T-helper 1 cell treated with Interleukin-12 subunit alpha and Interleukin-12 subunit beta and Interleukin-4 antibody, amounts not matched to agents 30 ng/mL and 1 ng/mL, for 36 hours (primary cell): Measurements from ENCODE around the gene RBFA. TPM values are rescaled to one million over a fixed set of nuclear protein-coding genes. Genes with fewer than 3 reads are reported as not detected.

Source experiments
- intact Hi-C: fragments of 100-400 bp; cut with micrococcal nuclease; formaldehyde crosslinking; loops from one replicate; pipeline ENCODE4 v1.15.1; 2024
- total RNA-seq: library from RNA; stranded (reverse); gene quantifications from 2 replicates; pipeline ENCODE4 v1.2.3, GENCODE V29; 2022

The RBFA gene
- total RNA-seq, 1 donor from 2014 or later, result 20.8 TPM

DNA sequence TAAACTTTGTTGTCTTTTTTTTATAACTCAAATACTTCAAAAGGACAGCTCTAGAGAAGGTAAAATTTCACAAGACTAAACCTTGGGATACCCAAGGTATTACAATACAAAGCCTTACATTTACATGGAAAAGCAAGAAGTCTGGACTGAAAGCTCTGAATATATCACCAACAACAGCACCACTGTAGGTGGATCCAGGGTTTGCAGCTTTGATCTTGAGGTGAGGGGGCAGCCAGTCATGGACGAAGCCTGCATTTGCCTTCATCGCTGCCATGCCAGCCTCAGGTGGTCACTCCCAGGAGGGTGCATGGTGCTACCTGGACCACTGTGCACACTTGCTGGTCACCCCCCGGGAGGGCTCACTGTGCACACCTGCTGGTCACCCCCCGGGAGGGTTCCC, 36.6 kb downstream of the RBFA start:
- intact Hi-C loops, result no loop called here

DNA sequence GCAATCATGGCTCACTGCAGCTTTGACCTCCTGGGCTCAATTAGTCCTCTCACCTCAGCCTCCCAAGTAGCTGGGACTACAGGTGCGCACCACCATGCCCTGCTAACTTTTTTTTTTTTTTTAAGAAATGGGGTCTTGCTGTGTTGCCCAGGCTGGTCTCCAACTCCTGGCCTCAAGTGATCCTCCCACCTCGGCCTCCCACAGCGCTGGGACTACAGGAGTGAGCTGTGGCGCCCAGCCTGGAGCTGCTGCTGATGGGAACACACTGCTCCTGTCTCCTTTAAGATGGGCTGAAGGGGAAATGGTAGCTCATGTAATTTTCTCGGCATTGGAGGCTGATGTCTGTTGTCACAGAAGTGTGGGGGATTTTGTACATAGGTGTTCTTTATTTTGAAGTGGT, 39.9 kb downstream of the RBFA start:
- intact Hi-C loops, result no loop called here

DNA sequence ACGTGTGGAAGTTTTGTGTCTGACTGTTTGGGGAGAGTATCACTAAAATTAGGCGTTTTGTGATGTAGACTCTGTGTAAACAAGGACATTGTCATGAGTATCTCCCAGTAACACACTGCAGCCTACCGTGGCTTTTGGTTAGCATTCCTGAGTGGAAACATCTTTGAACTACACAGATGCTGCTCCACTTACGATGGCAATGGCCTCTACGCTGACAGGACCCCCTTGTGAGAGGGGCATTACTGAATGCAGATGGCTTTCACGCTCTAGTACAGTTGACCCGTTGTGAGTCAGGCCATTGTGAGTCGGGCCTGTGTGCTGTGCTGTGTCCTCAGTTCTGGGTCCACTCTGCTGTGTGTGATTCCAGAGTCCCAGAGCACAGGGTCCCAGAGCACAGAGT, 40.5 kb downstream of the RBFA start:
- intact Hi-C loops, result no loop called here

DNA sequence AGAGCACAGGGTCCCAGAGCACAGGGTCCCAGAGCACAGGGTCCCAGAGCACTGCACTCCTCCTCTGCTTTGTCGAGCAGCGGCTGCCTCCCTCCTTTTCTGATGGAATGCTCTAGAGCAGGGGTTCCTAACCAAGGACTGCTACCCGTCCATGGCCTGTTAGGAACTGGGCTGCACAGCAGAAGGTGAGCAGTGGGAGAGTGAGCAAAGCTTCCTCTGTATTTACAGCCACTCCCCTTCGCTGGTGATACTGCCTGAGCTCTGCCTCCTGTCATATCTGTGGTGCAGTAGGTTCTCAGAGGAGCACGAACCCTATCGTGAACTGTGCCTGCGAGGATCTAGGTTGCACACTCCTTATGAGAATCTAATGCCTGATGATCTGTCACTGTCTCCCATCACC, 41.7 kb downstream of the RBFA start:
- intact Hi-C loops, result no loop called here

DNA sequence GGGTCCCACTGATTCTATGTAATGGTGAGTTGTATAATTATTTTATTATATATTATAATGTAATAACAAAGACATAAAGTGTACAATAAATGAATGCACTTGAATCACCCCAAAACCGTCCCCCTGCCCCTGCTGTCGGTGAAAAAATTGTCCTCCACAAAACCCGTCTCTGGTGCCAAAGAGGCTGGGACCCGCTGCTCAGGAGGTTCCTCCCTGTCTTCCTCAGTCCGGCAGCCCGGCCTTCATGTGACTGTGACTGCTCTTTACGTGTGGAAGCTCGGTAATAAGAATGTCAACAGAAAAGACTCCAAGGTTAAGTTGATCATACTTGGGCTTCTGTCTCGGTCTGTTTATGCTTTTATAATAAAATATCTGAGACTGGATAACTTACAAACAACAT, 42.1 kb downstream of the RBFA start:
- intact Hi-C loops, result no loop called here

DNA sequence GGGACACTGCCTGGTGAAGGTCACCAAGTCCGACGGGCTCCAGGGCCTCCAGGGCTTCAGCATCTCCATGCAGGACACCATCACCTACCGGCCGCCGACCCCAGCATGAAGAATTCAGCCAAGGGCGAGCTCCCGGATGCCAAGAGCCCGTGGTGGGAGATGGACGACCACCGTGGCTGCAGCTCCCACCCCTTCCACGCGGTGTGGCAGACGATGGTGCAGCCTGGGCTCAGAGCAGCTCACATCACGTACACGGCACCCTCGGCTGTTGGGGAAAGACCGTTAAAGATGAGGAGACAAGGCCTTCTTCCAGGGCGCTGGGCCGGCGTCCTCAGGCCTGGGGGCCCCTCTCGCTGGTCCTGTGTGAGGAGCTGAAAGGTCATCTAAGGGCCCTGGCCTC, 43.6 kb downstream of the RBFA start:
- intact Hi-C loops, result no loop called here

Other genes with a start within 250 kb of the RBFA start
- gene KCNG2, start 236.5 kb upstream of the RBFA start, total RNA-seq, result not detected in 2 replicates
- 39.1 and 41.1 TPM in 2 replicates for gene SLC66A2, start 82.8 kb upstream of the RBFA start, total RNA-seq
- gene HSBP1L1, start 69.8 kb upstream of the RBFA start, total RNA-seq, result 12.0 and 13.0 TPM in 2 replicates
- gene TXNL4A, start 45.9 kb upstream of the RBFA start, total RNA-seq, result 125 and 132 TPM in 2 replicates
- gene ADNP2, start 74.8 kb downstream of the RBFA start, total RNA-seq, result 24.7 and 26.4 TPM in 2 replicates
- 0.05 TPM in 1 of 2 replicates, not detected in the other for gene PARD6G, start 213.1 kb downstream of the RBFA start, total RNA-seq